ENCODE measurements around the gene PLEKHG5. TPM values are rescaled to one million over a fixed set of nuclear protein-coding genes. Genes with fewer than 3 reads are reported as not detected.
A peak's percentile ranks its signal among the peaks of the same experiment; 100 is the strongest.

Gene PLEKHG5
- total and polyA plus RNA-seq, 10 of the 15 experiments (the other 5 are each of a cell fraction or from before 2014, with no cell fraction given), result 0.04 to 1.1 (median 0.18) TPM; not detected in 1

GRCh38 chr1:6464514-6464836 lies 27.0 kb downstream of the PLEKHG5 start:
- 18% methylated on average over 7 of the region's 7 CpGs for WGBS (ENCODE audit: insufficient coverage, insufficient replicate concordance, low lambda C conversion rate, missing lambda C conversion rate)
- Histone ChIP-seq H3K36me3 (ENCODE audit: control insufficient read depth in 2 of 2, insufficient read depth in 2 of 2, low read length in 1 of 2) (no peaks in the 10 kb centered on the region), H3K4me2 (ENCODE audit: control insufficient read depth, insufficient read depth) (no peak overlapping the region), H4K20me1 (ENCODE audit: control insufficient read depth, insufficient read depth) (no peaks in the 10 kb centered on the region), H3K27ac (ENCODE audit: control insufficient read depth, insufficient read depth) (no peak overlapping the region), H3K4me3 (no peak overlapping the region), H3K27me3 (replicated peaks in 1 of 2; ENCODE audit: control insufficient read depth in 2 of 2, insufficient read depth in 2 of 2, low read length in 1 of 2) (peaks cover 3% of the 10 kb centered on the region in 2 experiments; a peak in 3 of 4 replicates), H3K9me3 (replicated peaks; ENCODE audit: control insufficient read depth, insufficient read depth, low read length) (no peaks in the 10 kb centered on the region), H3K79me2 (ENCODE audit: control insufficient read depth, insufficient read depth, low read length) (no peaks in the 10 kb centered on the region), H3K4me1 (ENCODE audit: control insufficient read depth, insufficient read depth, low read length) (no peaks in the 10 kb centered on the region; the same call in 1 of the 2 replicates), H2AFZ (ENCODE audit: control insufficient read depth, low read depth, low read length) (no peak overlapping the region), H3K9ac (ENCODE audit: control insufficient read depth, insufficient read depth, low read length) (no peak overlapping the region)
- SMC1A ChIA-PET (ENCODE audit: uncharacterized antibody, unreplicated experiment), result no interaction called here
- ATAC-seq (peak; percentile 38), DNase-seq (ENCODE audit: low read depth, low spot score) (no peak), FAIRE-seq (no peak)
- in situ Hi-C loops (cut with MboI), result no loop called here
- POLR2A ChIA-PET, result interaction anchor here (0.5 kb wide), 1 partner anchor 21 kb away, joined by 4 read pairs; no protein-coding TSS in a partner anchor
- CTCF ChIA-PET, result interaction anchor here (1.5 to 1.9 kb wide), 2 partner anchors 24 to 27 kb away, joined by 4 to 7 read pairs; no protein-coding TSS in a partner anchor
- RAD21 ChIA-PET (ENCODE audit: unreplicated experiment), result no interaction called here
- intact Hi-C loops (cut with micrococcal nuclease; ENCODE audit: unreplicated experiment), result no loop called here
- TF ChIP-seq POU2F2 (IDR thresholded peaks at IDR 0.05; ENCODE audit: borderline replicate concordance, low read depth, low read length) (no peak), HDGF (IDR thresholded peaks at IDR 0.05) (no peak), ELK1 (IDR thresholded peaks at IDR 0.05; ENCODE audit: low read depth, low read length) (no peak), HCFC1 (IDR thresholded peaks at IDR 0.05; ENCODE audit: low read length) (no peak), CREB1 (IDR thresholded peaks at IDR 0.05; ENCODE audit: low read depth) (no peak), CTCF (IDR thresholded peaks at IDR 0.05 in 2 of 3, conservative IDR thresholded peaks at IDR 0.05 in 1 of 3; ENCODE audit: control insufficient read depth in 2 of 3, extremely low read depth in 1 of 3, insufficient read depth in 1 of 3, low read depth in 3 of 3, low read length in 3 of 3) (0 out of 6 replicates have a peak, but pooled peaks of 1 of the 3 experiments have one; percentile 15), RBBP5 (conservative IDR thresholded peaks at IDR 0.05) (no peak), NRF1 (conservative IDR thresholded peaks at IDR 0.05; ENCODE audit: low read depth, low read length) (no peak)
- BruUV-seq (replicated peaks), result no TSS peak

All from GM12878 (cell line).